Hepatocyte (in vitro differentiated cells): ENCODE data around the gene SIAH3.

Experiments used
- CTCF ChIP-seq: fragments of 200-600 bp; sonication (generic); IDR thresholded peaks from 2 replicates; pipeline ENCODE4 v1.5.1; 2016; ENCODE audit warnings: antibody characterized with exemption, mild to moderate bottlenecking; ENCODE audit not compliant: poor library complexity
- EZH2 ChIP-seq: fragments of 200-600 bp; sonication (generic); IDR thresholded peaks from 2 replicates; pipeline ENCODE4 v1.6.1; 2016; ENCODE audit warnings: antibody characterized with exemption, mild to moderate bottlenecking, borderline replicate concordance

- TF ChIP-seq CTCF (no peak), EZH2 (no peak)
Measured at GRCh38 chr13:45751885-45752284, 99.7 kb downstream of the SIAH3 start.
